HepG2 (cell line): ENCODE data around the gene DNAJB12. TPM values are rescaled to one million over a fixed set of nuclear protein-coding genes. Genes with fewer than 3 reads are reported as not detected.

Experiments used
- ARNT2 ChIP-seq: sonication (generic); formaldehyde crosslinking; IDR thresholded peaks from 2 replicates; pipeline ENCODE4 v1.8.0; 2022; ENCODE audit warnings: mild to moderate bottlenecking, low read depth, missing genetic modification reagents, moderate library complexity
- ARNTL ChIP-seq: sonication (generic); formaldehyde crosslinking; IDR thresholded peaks from 2 replicates; pipeline ENCODE4 v1.4.0; 2020; ENCODE audit warnings: mild to moderate bottlenecking, missing genetic modification reagents
- CEBPG ChIP-seq: IDR thresholded peaks from 2 replicates; pipeline ENCODE4 v1.6.1; 2016
- GPN1 ChIP-seq: sonication (generic); formaldehyde crosslinking; IDR thresholded peaks from 2 replicates; pipeline ENCODE4 v1.5.1; 2020; ENCODE audit warnings: missing genetic modification reagents, borderline replicate concordance
- KDM6A ChIP-seq: IDR thresholded peaks from 2 replicates; pipeline ENCODE4 v1.6.1; 2016; ENCODE audit warnings: low read depth
- NRL ChIP-seq: sonication (generic); formaldehyde crosslinking; IDR thresholded peaks from 2 replicates; pipeline ENCODE4 v1.5.0; 2020; ENCODE audit warnings: missing genetic modification reagents, mild to moderate bottlenecking, moderate library complexity, borderline replicate concordance
- PAF1 ChIP-seq: IDR thresholded peaks from 2 replicates; pipeline ENCODE4 v1.6.1; 2016; ENCODE audit warnings: missing genetic modification reagents, missing compliant biosample characterization
- RAD21 ChIP-seq: fragments of 450-650 bp; formaldehyde crosslinking; IDR thresholded peaks from 2 replicates; pipeline ENCODE4 v1.5.0; 2020; ENCODE audit warnings: mild to moderate bottlenecking
- TAF15 ChIP-seq: fragments of 200-400 bp; formaldehyde crosslinking; IDR thresholded peaks from one replicate; pipeline ENCODE4 v1.6.1; 2018; ENCODE audit warnings: mild to moderate bottlenecking, low read depth, low read length; ENCODE audit not compliant: poor library complexity, severe bottlenecking
- WIZ ChIP-seq: sonication (generic); formaldehyde crosslinking; IDR thresholded peaks from 2 replicates; pipeline ENCODE4 v1.5.1; 2020; ENCODE audit warnings: mild to moderate bottlenecking, missing genetic modification reagents
- ZFP1 ChIP-seq: IDR thresholded peaks from 2 replicates; pipeline ENCODE4 v1.6.1; 2016
- ZNF441 ChIP-seq: sonication (generic); formaldehyde crosslinking; IDR thresholded peaks from 2 replicates; pipeline ENCODE4 v1.7.0; 2021; ENCODE audit warnings: missing genetic modification reagents, borderline replicate concordance
- ZNF570 ChIP-seq: sonication (generic); formaldehyde crosslinking; IDR thresholded peaks from 2 replicates; pipeline ENCODE4 v1.4.0; 2020; ENCODE audit warnings: mild to moderate bottlenecking, missing genetic modification reagents, borderline replicate concordance
- ZNF788 ChIP-seq: sonication (generic); formaldehyde crosslinking; IDR thresholded peaks from 2 replicates; pipeline ENCODE4 v1.5.0; 2020; ENCODE audit warnings: mild to moderate bottlenecking, missing genetic modification reagents, borderline replicate concordance
- polyA plus RNA-seq, 8 experiments: library from polyadenylated mRNA; depleted of rRNA in 3 of 8; stranded (reverse) in 7 of 8; unstranded in 1 of 8; fragments of >200 nt; fragmentation: Illumina TruSeq in 4 of 8; extraction: Trizol in 4 of 8; gene quantifications; 2 replicates each; pipeline versions ENCODE4 v1.2.1 to v1.2.3, GENCODE V29; 2011 to 2016; ENCODE audit warnings: low read depth in 4 of 8, missing spikeins in 1 of 8, mixed read lengths in 1 of 8; ENCODE audit not compliant: insufficient read depth in 1 of 8
- total RNA-seq, 5 experiments: library from RNA; depleted of rRNA; stranded (reverse); fragments of >200 nt; fragmentation: Illumina TruSeq; extraction: Trizol; gene quantifications; 2 replicates each; pipeline ENCODE4 v1.2.3, GENCODE V29; 2016; ENCODE audit warnings: low read depth in 1 of 5
- TF ChIP-seq, protein P1 (sequence below): sonication (generic); formaldehyde crosslinking; IDR thresholded peaks from 2 replicates; pipeline ENCODE4 v1.4.0; 2020; ENCODE audit warnings: missing genetic modification reagents
- TF ChIP-seq, protein P2 (sequence below): sonication (generic); formaldehyde crosslinking; IDR thresholded peaks from 2 replicates; pipeline ENCODE4 v1.4.0; 2020; ENCODE audit warnings: mild to moderate bottlenecking, missing genetic modification reagents
- TF ChIP-seq, protein P3 (sequence below): sonication (generic); formaldehyde crosslinking; IDR thresholded peaks from 2 replicates; pipeline ENCODE4 v1.5.0; 2020; ENCODE audit warnings: mild to moderate bottlenecking, missing genetic modification reagents, borderline replicate concordance

The DNAJB12 gene
- total and polyA plus RNA-seq, 2 of the 13 experiments (the other 11 are each of a cell fraction or from before 2014, with no cell fraction given): 10.8 to 18.2 TPM

GRCh38 chr10:72334825-72335393 lies 19.8 kb downstream of the DNAJB12 start (continued):
- TF ChIP-seq CEBPG (CRISPR knock-in tag): peak; percentile 23; the same call in 1 of the 2 replicates
- no peak for TF ChIP-seq PAF1 (CRISPR knock-in tag)
- 0 out of 2 replicates have a peak, but pooled peaks have one; percentile 19 for TF ChIP-seq ZFP1
- TF ChIP-seq GPN1: no peak
- peak; percentile 41 for TF ChIP-seq TAF15
- TF ChIP-seq, protein P1, sequence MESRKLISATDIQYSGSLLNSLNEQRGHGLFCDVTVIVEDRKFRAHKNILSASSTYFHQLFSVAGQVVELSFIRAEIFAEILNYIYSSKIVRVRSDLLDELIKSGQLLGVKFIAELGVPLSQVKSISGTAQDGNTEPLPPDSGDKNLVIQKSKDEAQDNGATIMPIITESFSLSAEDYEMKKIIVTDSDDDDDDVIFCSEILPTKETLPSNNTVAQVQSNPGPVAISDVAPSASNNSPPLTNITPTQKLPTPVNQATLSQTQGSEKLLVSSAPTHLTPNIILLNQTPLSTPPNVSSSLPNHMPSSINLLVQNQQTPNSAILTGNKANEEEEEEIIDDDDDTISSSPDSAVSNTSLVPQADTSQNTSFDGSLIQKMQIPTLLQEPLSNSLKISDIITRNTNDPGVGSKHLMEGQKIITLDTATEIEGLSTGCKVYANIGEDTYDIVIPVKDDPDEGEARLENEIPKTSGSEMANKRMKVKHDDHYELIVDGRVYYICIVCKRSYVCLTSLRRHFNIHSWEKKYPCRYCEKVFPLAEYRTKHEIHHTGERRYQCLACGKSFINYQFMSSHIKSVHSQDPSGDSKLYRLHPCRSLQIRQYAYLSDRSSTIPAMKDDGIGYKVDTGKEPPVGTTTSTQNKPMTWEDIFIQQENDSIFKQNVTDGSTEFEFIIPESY (CRISPR knock-in tag): peak; percentile 47; the same call in 1 of the 2 replicates
- TF ChIP-seq ZNF441: no peak
- TF ChIP-seq, protein P2, sequence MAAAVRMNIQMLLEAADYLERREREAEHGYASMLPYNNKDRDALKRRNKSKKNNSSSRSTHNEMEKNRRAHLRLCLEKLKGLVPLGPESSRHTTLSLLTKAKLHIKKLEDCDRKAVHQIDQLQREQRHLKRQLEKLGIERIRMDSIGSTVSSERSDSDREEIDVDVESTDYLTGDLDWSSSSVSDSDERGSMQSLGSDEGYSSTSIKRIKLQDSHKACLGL (CRISPR knock-in tag): no peak
- TF ChIP-seq, protein P3, sequence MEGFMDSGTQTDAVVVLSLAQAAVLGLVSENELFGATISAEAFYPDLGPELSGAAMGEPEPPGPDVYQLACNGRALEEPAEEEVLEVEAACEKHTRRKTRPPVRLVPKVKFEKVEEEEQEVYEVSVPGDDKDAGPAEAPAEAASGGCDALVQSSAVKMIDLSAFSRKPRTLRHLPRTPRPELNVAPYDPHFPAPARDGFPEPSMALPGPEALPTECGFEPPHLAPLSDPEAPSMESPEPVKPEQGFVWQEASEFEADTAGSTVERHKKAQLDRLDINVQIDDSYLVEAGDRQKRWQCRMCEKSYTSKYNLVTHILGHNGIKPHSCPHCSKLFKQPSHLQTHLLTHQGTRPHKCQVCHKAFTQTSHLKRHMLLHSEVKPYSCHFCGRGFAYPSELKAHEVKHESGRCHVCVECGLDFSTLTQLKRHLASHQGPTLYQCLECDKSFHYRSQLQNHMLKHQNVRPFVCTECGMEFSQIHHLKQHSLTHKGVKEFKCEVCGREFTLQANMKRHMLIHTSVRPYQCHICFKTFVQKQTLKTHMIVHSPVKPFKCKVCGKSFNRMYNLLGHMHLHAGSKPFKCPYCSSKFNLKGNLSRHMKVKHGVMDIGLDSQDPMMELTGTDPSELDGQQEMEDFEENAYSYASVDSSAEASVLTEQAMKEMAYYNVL (CRISPR knock-in tag): peak; percentile 72; the same call in 1 of the 2 replicates
- no peak for TF ChIP-seq ZNF570 (CRISPR knock-in tag)
- TF ChIP-seq NRL (CRISPR knock-in tag): peak; percentile 92; the same call in 1 of the 2 replicates
- TF ChIP-seq ZNF788 (CRISPR knock-in tag): peak; percentile 72; the same call in 1 of the 2 replicates
- TF ChIP-seq KDM6A: no peak; the same call in 1 of the 2 replicates
- peak; percentile 75 for TF ChIP-seq ARNT2 (CRISPR knock-in tag)
- TF ChIP-seq WIZ (CRISPR knock-in tag): no peak
- TF ChIP-seq RAD21 (CRISPR knock-in tag): peak; percentile 74
- TF ChIP-seq ARNTL (CRISPR knock-in tag): 0 out of 2 replicates have a peak, but pooled peaks have one; percentile 48
